ENCODE results near the gene HSPB9.
A peak's percentile ranks its signal among the peaks of the same experiment; 100 is the strongest.

Gene HSPB9, protein sequence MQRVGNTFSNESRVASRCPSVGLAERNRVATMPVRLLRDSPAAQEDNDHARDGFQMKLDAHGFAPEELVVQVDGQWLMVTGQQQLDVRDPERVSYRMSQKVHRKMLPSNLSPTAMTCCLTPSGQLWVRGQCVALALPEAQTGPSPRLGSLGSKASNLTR

DNA sequence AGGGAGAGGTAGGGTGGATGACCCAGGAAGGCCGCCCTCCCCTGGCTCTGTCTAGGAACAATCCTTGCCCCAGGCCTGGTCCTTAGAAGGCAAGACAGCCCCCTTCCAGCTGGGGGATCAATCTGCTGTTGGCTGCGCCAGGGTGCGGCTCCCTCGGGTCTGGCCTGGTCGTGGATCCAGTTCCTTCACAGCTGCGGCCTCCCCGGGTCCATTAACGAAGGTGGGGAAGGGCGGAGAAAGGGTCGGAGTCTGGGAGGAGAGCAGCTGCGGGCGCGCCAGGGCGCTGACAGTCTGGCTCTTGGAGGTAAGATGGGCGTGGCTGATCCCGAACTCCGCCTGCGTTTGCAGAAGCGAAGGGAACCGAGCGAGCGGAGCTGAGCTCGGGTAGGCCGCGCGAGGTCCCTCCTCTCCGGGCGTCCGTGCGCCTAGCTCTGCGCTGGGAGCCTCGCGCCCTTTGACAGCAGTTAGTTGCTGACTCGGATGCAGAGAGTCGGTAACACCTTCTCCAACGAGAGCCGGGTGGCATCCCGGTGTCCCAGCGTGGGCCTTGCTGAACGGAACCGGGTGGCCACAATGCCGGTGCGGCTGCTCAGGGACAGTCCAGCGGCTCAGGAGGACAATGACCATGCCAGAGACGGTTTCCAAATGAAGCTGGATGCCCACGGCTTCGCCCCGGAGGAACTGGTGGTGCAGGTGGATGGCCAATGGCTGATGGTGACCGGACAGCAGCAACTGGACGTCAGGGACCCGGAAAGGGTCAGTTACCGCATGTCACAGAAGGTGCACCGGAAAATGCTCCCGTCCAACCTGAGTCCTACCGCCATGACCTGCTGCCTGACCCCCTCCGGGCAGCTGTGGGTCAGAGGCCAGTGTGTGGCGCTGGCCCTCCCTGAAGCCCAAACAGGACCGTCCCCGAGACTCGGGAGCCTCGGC, at the start of gene HSPB9:
TSS of gene HSPB9 (plus strand) at position 434 of the 933 bp plus-strand sequence. CDS start at position 481, 47 bp downstream.
- H3K9ac ChIP-seq = no peak within 1 kb of the TSS
- H3K79me2 ChIP-seq (ENCODE audit: insufficient read depth, low read depth) = no peaks in the 10 kb centered on the region
- H4K20me1 ChIP-seq (ENCODE audit: insufficient read depth) = no peaks in the 10 kb centered on the region
- no peak within 1 kb of the TSS for H3K4me3 ChIP-seq (IDR thresholded peaks at IDR 0.05; ENCODE audit: insufficient read depth, low read depth, low read length)
- H3K36me3 ChIP-seq (ENCODE audit: insufficient read depth) = no peaks in the 10 kb centered on the region
- TF ChIP-seq, protein P1, sequence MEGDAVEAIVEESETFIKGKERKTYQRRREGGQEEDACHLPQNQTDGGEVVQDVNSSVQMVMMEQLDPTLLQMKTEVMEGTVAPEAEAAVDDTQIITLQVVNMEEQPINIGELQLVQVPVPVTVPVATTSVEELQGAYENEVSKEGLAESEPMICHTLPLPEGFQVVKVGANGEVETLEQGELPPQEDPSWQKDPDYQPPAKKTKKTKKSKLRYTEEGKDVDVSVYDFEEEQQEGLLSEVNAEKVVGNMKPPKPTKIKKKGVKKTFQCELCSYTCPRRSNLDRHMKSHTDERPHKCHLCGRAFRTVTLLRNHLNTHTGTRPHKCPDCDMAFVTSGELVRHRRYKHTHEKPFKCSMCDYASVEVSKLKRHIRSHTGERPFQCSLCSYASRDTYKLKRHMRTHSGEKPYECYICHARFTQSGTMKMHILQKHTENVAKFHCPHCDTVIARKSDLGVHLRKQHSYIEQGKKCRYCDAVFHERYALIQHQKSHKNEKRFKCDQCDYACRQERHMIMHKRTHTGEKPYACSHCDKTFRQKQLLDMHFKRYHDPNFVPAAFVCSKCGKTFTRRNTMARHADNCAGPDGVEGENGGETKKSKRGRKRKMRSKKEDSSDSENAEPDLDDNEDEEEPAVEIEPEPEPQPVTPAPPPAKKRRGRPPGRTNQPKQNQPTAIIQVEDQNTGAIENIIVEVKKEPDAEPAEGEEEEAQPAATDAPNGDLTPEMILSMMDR (conservative IDR thresholded peaks at IDR 0.05; ENCODE audit: low read depth, low read length) = no peak
- H2AFZ ChIP-seq (ENCODE audit: low read depth) = peak within 1 kb of the TSS; percentile 67; the same call in 1 of the 2 replicates
- H3K4me2 ChIP-seq = peak within 1 kb of the TSS; percentile 90; the same call in 1 of the 2 replicates
- no peak within 1 kb of the TSS for H3K27ac ChIP-seq
- no peaks in the 10 kb centered on the region for H3K27me3 ChIP-seq (ENCODE audit: insufficient read depth, low read depth)
- H3K4me1 ChIP-seq (ENCODE audit: low read depth, poor library complexity, severe bottlenecking) = peaks cover 33% of the 10 kb centered on the region

DNA sequence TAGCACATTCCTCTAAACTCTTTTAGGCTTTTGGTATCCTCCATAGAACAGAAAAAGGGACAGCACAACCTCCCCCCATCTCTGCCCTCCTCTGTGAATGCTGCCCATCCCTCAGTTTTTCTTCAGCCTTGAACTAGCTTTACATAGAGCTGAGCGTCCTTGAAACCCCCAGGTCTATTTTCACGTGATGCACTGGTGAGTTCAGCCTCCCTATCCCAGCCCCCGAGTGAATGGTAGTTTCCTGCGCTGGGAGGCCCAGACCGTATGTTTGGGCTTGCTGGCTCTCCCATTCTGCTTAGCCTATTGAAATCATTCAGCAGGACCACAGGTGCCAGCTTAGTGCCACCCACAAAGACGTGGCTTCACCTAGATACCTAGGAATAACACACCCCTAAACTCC, 46.8 kb upstream of the HSPB9 start:
- H2AFZ ChIP-seq (ENCODE audit: low read depth) = no peak overlapping the region
- H3K4me3 ChIP-seq (IDR thresholded peaks at IDR 0.05; ENCODE audit: insufficient read depth, low read depth, low read length) = no peak overlapping the region
- H3K36me3 ChIP-seq (ENCODE audit: insufficient read depth) = no peaks in the 10 kb centered on the region
- H3K4me2 ChIP-seq = no peak overlapping the region
- H3K79me2 ChIP-seq (ENCODE audit: insufficient read depth, low read depth) = no peaks in the 10 kb centered on the region
- H3K4me1 ChIP-seq (ENCODE audit: low read depth, poor library complexity, severe bottlenecking) = no peaks in the 10 kb centered on the region
- no peak overlapping the region for H3K9ac ChIP-seq
- H4K20me1 ChIP-seq (ENCODE audit: insufficient read depth) = no peaks in the 10 kb centered on the region
- no peak overlapping the region for H3K27ac ChIP-seq
- peaks cover 7% of the 10 kb centered on the region; the same call in 1 of the 2 replicates for H3K27me3 ChIP-seq (ENCODE audit: insufficient read depth, low read depth)
- TF ChIP-seq, protein P1 (conservative IDR thresholded peaks at IDR 0.05; ENCODE audit: low read depth, low read length) = no peak

DNA sequence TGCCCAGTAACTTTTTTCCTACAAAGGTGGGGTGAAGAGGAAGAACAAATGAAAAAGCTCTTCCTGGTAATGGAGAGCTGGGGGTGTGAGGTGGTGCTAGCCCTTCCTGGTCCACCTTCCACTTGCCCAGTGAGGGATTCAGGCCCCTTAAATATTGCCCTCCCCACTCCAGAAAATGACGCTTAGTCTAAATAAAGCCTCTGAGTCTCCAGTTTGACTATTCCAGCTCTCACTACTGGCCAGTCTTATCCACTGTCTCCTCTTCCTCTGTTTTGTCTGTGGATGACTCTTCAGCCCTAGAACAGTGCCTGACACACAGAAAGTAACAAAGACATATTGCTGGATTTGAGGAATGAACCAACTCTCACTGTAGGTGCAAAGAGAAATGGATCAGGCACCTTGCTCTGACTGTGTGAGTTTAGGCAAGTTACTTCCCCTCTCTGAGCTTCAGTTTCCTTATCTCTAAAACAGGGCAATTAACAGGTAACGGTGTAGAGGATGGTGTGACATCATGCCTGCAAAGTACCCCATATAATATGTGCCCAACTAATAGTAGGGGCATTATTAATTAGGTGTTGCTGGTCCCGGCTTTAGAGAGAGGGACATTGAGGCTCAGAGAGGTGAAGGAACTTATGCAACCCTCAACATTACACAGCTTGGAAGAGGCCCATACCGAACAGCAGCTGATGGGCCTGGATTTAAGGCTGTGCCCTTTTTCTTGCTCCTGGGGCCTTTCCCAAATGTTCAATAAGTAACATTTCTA, 45.6 kb upstream of the HSPB9 start:
- Histone ChIP-seq H3K27me3 (ENCODE audit: insufficient read depth, low read depth) (no peaks in the 10 kb centered on the region; the same call in 1 of the 2 replicates), H3K4me2 (no peak overlapping the region), H3K4me3 (IDR thresholded peaks at IDR 0.05; ENCODE audit: insufficient read depth, low read depth, low read length) (no peak overlapping the region), H2AFZ (ENCODE audit: low read depth) (no peak overlapping the region), H4K20me1 (ENCODE audit: insufficient read depth) (no peaks in the 10 kb centered on the region), H3K36me3 (ENCODE audit: insufficient read depth) (no peaks in the 10 kb centered on the region), H3K79me2 (ENCODE audit: insufficient read depth, low read depth) (no peaks in the 10 kb centered on the region), H3K9ac (no peak overlapping the region), H3K27ac (no peak overlapping the region), H3K4me1 (ENCODE audit: low read depth, poor library complexity, severe bottlenecking) (no peaks in the 10 kb centered on the region)
- TF ChIP-seq, protein P1 (conservative IDR thresholded peaks at IDR 0.05; ENCODE audit: low read depth, low read length) = no peak

DNA sequence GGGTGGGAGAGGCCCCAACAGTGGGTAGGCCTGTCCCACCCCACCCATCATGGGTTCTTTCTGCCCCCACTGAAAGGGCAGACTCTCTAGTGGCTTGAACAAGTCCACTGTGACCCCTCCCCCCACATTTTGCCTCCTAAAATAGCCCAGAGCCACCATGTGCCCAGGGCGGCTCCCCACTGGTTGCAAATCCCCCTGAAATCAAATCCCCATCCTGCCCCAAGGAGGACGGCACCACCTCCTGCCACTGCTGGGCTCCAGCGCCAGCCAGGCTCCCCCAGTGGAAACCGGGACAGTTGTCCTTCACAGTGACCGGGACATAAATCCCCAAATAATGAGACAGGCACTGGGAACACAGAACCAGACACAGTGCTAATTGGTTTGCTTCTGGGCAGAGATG, 44.8 kb upstream of the HSPB9 start:
- Histone ChIP-seq H3K27me3 (ENCODE audit: insufficient read depth, low read depth) (no peaks in the 10 kb centered on the region; the same call in 1 of the 2 replicates), H3K27ac (no peak overlapping the region), H3K36me3 (ENCODE audit: insufficient read depth) (no peaks in the 10 kb centered on the region), H3K4me2 (no peak overlapping the region), H2AFZ (ENCODE audit: low read depth) (no peak overlapping the region), H3K4me1 (ENCODE audit: low read depth, poor library complexity, severe bottlenecking) (no peaks in the 10 kb centered on the region), H3K4me3 (IDR thresholded peaks at IDR 0.05; ENCODE audit: insufficient read depth, low read depth, low read length) (no peak overlapping the region), H3K79me2 (ENCODE audit: insufficient read depth, low read depth) (no peaks in the 10 kb centered on the region), H4K20me1 (ENCODE audit: insufficient read depth) (no peaks in the 10 kb centered on the region), H3K9ac (no peak overlapping the region)
- TF ChIP-seq, protein P1 (conservative IDR thresholded peaks at IDR 0.05; ENCODE audit: low read depth, low read length) = no peak

Data from KMS-11 (cell line).